ENCODE results near the gene CLSTN2. TPM values are rescaled to one million over a fixed set of nuclear protein-coding genes. Genes with fewer than 3 reads are reported as not detected.

The CLSTN2 gene
- total RNA-seq, 1 experiment from 2014 or later: not detected

DNA sequence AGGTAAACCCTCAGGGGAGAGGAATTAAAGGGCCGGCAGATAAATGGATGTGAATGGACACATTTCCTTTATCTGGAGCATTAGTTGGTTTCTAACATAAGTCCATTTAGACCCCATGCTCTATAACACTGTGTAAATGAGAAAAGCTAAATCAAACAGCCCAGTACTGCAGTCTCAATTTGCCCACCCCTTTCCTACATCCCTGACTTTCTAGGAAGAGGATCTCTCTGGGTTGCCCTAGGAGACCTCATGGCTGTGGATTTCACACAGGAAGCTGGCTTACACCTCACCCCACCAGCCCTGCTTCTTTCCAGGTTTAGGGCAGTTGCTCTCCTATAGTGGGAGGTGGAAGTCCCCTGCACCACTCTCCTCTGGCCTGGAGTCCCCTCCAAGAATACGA, 126.2 kb downstream of the CLSTN2 start:
- Histone ChIP-seq H3K4me1 (replicated peaks; ENCODE audit: insufficient read depth) (no peaks in the 10 kb centered on the region), H4K20me1 (ENCODE audit: insufficient read depth) (no peaks in the 10 kb centered on the region), H3K9me3 (ENCODE audit: insufficient read depth, low read depth) (no peaks in the 10 kb centered on the region), H3K9me2 (ENCODE audit: insufficient read depth) (no peaks in the 10 kb centered on the region; the same call in 1 of the 2 replicates), H3K27ac (no peak overlapping the region), H3K4me2 (no peak overlapping the region), H3K4me3 (no peak overlapping the region), H2AFZ (no peak overlapping the region), H3K27me3 (ENCODE audit: insufficient read depth, low read depth) (no peaks in the 10 kb centered on the region), H3K79me2 (ENCODE audit: low read depth) (no peaks in the 10 kb centered on the region), H3K36me3 (ENCODE audit: low read depth) (no peaks in the 10 kb centered on the region), H3F3A (ENCODE audit: insufficient read depth, low read depth) (no peaks in the 10 kb centered on the region)
- DNase-seq: no peak
- POLR2A ChIA-PET (ENCODE audit: unreplicated experiment): no interaction called here
- CTCF ChIA-PET: no interaction called here
- BruUV-seq (replicated peaks): no TSS peak
- intact Hi-C loops (cut with micrococcal nuclease; ENCODE audit: unreplicated experiment): no loop called here
- no peak for TF ChIP-seq CTCF (conservative IDR thresholded peaks at IDR 0.05)
- no peak for TF ChIP-seq EZH2 (IDR thresholded peaks at IDR 0.05; ENCODE audit: low read depth)

DNA sequence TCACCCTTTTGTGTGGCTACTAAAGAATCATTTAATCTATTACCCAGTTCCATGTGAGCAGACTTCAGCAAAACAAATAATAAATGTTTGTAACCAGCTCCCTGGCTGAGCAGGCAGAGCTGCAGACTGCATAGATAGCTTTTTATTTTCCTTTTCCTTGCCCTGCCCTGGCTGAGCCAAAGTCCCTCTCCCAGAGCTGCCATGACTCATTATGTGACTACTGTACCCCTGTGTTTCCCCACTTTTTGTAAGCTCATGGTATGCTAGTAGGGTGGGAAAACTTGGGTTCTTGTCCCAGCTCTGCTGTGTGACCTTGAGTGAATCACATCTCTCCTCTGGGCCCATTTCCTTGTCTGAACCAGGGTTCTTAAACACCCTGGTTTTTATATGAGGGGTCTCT, 127.5 kb downstream of the CLSTN2 start:
- Histone ChIP-seq H3K36me3 (ENCODE audit: low read depth) (no peaks in the 10 kb centered on the region), H2AFZ (no peak overlapping the region)

DNA sequence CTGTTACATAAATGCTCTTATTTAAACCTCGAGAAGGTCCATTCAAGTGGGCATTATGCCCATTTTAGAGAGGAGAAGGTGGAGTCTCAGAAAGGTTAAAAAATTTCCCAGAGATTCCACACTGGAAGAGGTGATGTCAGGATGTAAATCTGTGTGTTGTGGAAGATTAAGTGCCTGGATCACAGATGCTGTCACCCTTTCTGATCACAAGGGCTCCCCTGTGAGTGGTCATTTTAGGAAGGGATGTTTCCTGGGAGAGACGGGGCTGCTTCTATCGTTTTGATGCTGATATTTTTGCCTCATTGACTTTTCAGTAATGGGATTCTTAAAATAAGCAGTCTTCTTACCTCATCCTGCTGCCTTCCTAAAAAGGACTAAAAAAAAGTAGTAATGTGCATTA, 132.5 kb downstream of the CLSTN2 start:
- ChIA-PET CTCF (no interaction called here), POLR2A (ENCODE audit: unreplicated experiment) (interaction anchor here (0.6 kb wide), 1 partner anchor 192 kb away, joined by 3 read pairs; no protein-coding TSS in a partner anchor)
- Histone ChIP-seq H3K4me3 (no peak overlapping the region), H3K4me2 (no peak overlapping the region), H3K27me3 (ENCODE audit: insufficient read depth, low read depth) (no peaks in the 10 kb centered on the region), H3F3A (ENCODE audit: insufficient read depth, low read depth) (no peaks in the 10 kb centered on the region), H2AFZ (no peak overlapping the region), H3K4me1 (replicated peaks; ENCODE audit: insufficient read depth) (no peaks in the 10 kb centered on the region), H3K27ac (no peak overlapping the region), H3K36me3 (ENCODE audit: low read depth) (no peaks in the 10 kb centered on the region), H3K9me3 (ENCODE audit: insufficient read depth, low read depth) (no peaks in the 10 kb centered on the region), H3K9me2 (ENCODE audit: insufficient read depth) (no peaks in the 10 kb centered on the region), H3K79me2 (ENCODE audit: low read depth) (no peaks in the 10 kb centered on the region), H4K20me1 (ENCODE audit: insufficient read depth) (no peaks in the 10 kb centered on the region)
- intact Hi-C loops (cut with micrococcal nuclease; ENCODE audit: unreplicated experiment): no loop called here
- BruUV-seq (replicated peaks): no TSS peak
- DNase-seq: no peak
- no peak for TF ChIP-seq EZH2 (IDR thresholded peaks at IDR 0.05; ENCODE audit: low read depth)
- no peak for TF ChIP-seq CTCF (conservative IDR thresholded peaks at IDR 0.05)

More for the DNA sequence above, 127.5 kb downstream of the CLSTN2 start:
- no peaks in the 10 kb centered on the region for H4K20me1 ChIP-seq (ENCODE audit: insufficient read depth)
- H3K4me2 ChIP-seq: no peak overlapping the region
- TF ChIP-seq EZH2 (IDR thresholded peaks at IDR 0.05; ENCODE audit: low read depth): no peak
- TF ChIP-seq CTCF (conservative IDR thresholded peaks at IDR 0.05): no peak
- CTCF ChIA-PET: no interaction called here
- H3K27ac ChIP-seq: no peak overlapping the region
- intact Hi-C loops (cut with micrococcal nuclease; ENCODE audit: unreplicated experiment): no loop called here
- no peak overlapping the region for H3K4me3 ChIP-seq
- no peaks in the 10 kb centered on the region; the same call in 1 of the 2 replicates for H3K9me2 ChIP-seq (ENCODE audit: insufficient read depth)
- H3K4me1 ChIP-seq (replicated peaks; ENCODE audit: insufficient read depth): no peaks in the 10 kb centered on the region
- no peak for DNase-seq
- no peaks in the 10 kb centered on the region for H3K9me3 ChIP-seq (ENCODE audit: insufficient read depth, low read depth)
- H3K27me3 ChIP-seq (ENCODE audit: insufficient read depth, low read depth): no peaks in the 10 kb centered on the region
- no peaks in the 10 kb centered on the region for H3K79me2 ChIP-seq (ENCODE audit: low read depth)
- POLR2A ChIA-PET (ENCODE audit: unreplicated experiment): no interaction called here
- BruUV-seq (replicated peaks): no TSS peak
- no peaks in the 10 kb centered on the region for H3F3A ChIP-seq (ENCODE audit: insufficient read depth, low read depth)

Measured in PC-9 (cell line).